CD4-positive, alpha-beta T cell treated with Interferon alpha-2 for 1 hour (primary cell): ENCODE measurements around the gene MSL1.
"Not testable (repeated sequence)": the region's sequence is repeated elsewhere in the genome, so short reads cannot be mapped to it uniquely, and the experiment has no call there.

ENCODE experiments used
- DNase-seq, 2 donors: peaks; one replicate each; pipeline ENCODE4 v3.0.0-alpha.2; 2020 to 2022

MSL1 gene

GRCh38 chr17:40130352-40131042 is 8.7 kb downstream of the MSL1 start:
- peak in 1 of 2 donors; percentile 51 for DNase-seq

GRCh38 chr17:40134184-40134583 is 12.4 kb downstream of the MSL1 start:
- DNase-seq: no peak

GRCh38 chr17:40135817-40136216 is 14.0 kb downstream of the MSL1 start:
- peak in 1 of 2 donors; percentile 14 for DNase-seq

- DNase-seq: no peak
These were observed 17.8 kb downstream of the MSL1 start for GRCh38 chr17:40139566-40140058.

- not testable (repeated sequence) for DNase-seq
These were observed 21.4 kb downstream of the MSL1 start for GRCh38 chr17:40143166-40143565.

GRCh38 chr17:40145476-40145875 is 23.7 kb downstream of the MSL1 start:
- no peak for DNase-seq

- DNase-seq: no peak
These were observed 26.8 kb downstream of the MSL1 start for GRCh38 chr17:40148527-40148926.

GRCh38 chr17:40150276-40150675 is 28.5 kb downstream of the MSL1 start:
- no peak for DNase-seq

GRCh38 chr17:40151414-40151963 is 29.7 kb downstream of the MSL1 start:
- no peak for DNase-seq

- DNase-seq: no peak
These were observed 31.9 kb downstream of the MSL1 start for GRCh38 chr17:40153603-40154236.

GRCh38 chr17:40157973-40158372 is 36.2 kb downstream of the MSL1 start:
- no peak for DNase-seq

- no peak for DNase-seq
These were observed 36.8 kb downstream of the MSL1 start for GRCh38 chr17:40158438-40159013.

- DNase-seq: no peak
These were observed 37.7 kb downstream of the MSL1 start for GRCh38 chr17:40159456-40159855.

GRCh38 chr17:40167685-40168261 is 46.0 kb downstream of the MSL1 start:
- no peak for DNase-seq

GRCh38 chr17:40168262-40168832 is 46.6 kb downstream of the MSL1 start:
- DNase-seq: peak; percentile 51 to 76

GRCh38 chr17:40170325-40170724 is 48.6 kb downstream of the MSL1 start:
- DNase-seq: no peak

- no peak for DNase-seq
These were observed 50.0 kb downstream of the MSL1 start for GRCh38 chr17:40171750-40172149.

- no peak for DNase-seq
These were observed 51.5 kb downstream of the MSL1 start for GRCh38 chr17:40173091-40173777.

GRCh38 chr17:40173778-40174135 is 52.0 kb downstream of the MSL1 start:
- DNase-seq: no peak

GRCh38 chr17:40174514-40174913 is 52.7 kb downstream of the MSL1 start:
- no peak for DNase-seq

- no peak for DNase-seq
These were observed 54.4 kb downstream of the MSL1 start for GRCh38 chr17:40175928-40176753.

GRCh38 chr17:40176754-40177110 is 55.0 kb downstream of the MSL1 start:
- DNase-seq: no peak
